Hepatocyte (in vitro differentiated cells): ENCODE results near the gene RPH3AL. TPM values are rescaled to one million over a fixed set of nuclear protein-coding genes. Genes with fewer than 3 reads are reported as not detected.

Experiments
- DNase-seq: peaks from one replicate; pipeline ENCODE4 v3.0.0-alpha.2; 2016; ENCODE audit warnings: low spot score
- H2AFZ ChIP-seq: fragments of 200-600 bp; sonication (generic); 2 replicates; pipeline ENCODE4 v1.6.0; 2016; ENCODE audit warnings: antibody characterized with exemption, mild to moderate bottlenecking
- H3K27ac ChIP-seq: fragments of 200-600 bp; sonication (generic); 2 replicates; pipeline ENCODE4 v1.5.1; 2016; ENCODE audit warnings: mild to moderate bottlenecking
- H3K27me3 ChIP-seq: fragments of 200-600 bp; sonication (generic); 2 replicates; pipeline ENCODE4 v1.6.1; 2016
- H3K36me3 ChIP-seq: fragments of 200-600 bp; sonication (generic); replicated peaks from 2 replicates; pipeline ENCODE4 v1.5.1; 2016; ENCODE audit warnings: low read depth; ENCODE audit not compliant: insufficient read depth
- H3K4me1 ChIP-seq: fragments of 200-600 bp; sonication (generic); 2 replicates; pipeline ENCODE4 v1.5.1; 2016; ENCODE audit warnings: mild to moderate bottlenecking, moderate library complexity; ENCODE audit not compliant: insufficient read depth
- H3K4me2 ChIP-seq: fragments of 200-600 bp; sonication (generic); 2 replicates; pipeline ENCODE4 v1.6.0; 2016
- H3K4me3 ChIP-seq: fragments of 200-600 bp; sonication (generic); 2 replicates; pipeline ENCODE4 v1.5.1; 2016; ENCODE audit warnings: mild to moderate bottlenecking
- H3K79me2 ChIP-seq: fragments of 200-600 bp; sonication (generic); 2 replicates; pipeline ENCODE4 v1.6.0; 2017; ENCODE audit warnings: mild to moderate bottlenecking
- H3K9me2 ChIP-seq: fragments of 200-600 bp; sonication (generic); replicated peaks from 2 replicates; pipeline ENCODE4 v1.6.0; 2017; ENCODE audit warnings: mild to moderate bottlenecking; ENCODE audit not compliant: insufficient read depth
- H3K9me3 ChIP-seq: fragments of 200-600 bp; sonication (generic); 2 replicates; pipeline ENCODE4 v1.5.1; 2016; ENCODE audit warnings: low read depth, mild to moderate bottlenecking
- H4K20me1 ChIP-seq: fragments of 200-600 bp; sonication (generic); 2 replicates; pipeline ENCODE4 v1.6.0; 2016; ENCODE audit warnings: mild to moderate bottlenecking; ENCODE audit not compliant: insufficient read depth, poor library complexity, severe bottlenecking
- EZH2 ChIP-seq: fragments of 200-600 bp; sonication (generic); IDR thresholded peaks from 2 replicates; pipeline ENCODE4 v1.6.1; 2016; ENCODE audit warnings: antibody characterized with exemption, mild to moderate bottlenecking, borderline replicate concordance
- EZH2phosphoT487 ChIP-seq: fragments of 200-600 bp; sonication (generic); IDR thresholded peaks from one replicate; pipeline ENCODE4 v1.6.1; 2018; ENCODE audit warnings: antibody characterized with exemption, mild to moderate bottlenecking, low read depth, moderate library complexity; ENCODE audit not compliant: unreplicated experiment, severe bottlenecking
- WGBS: methylation state at CpG from one replicate; pipeline ENCODE4 v1.1.6; 2016; ENCODE audit warnings: low lambda C conversion rate; ENCODE audit errors: missing lambda C conversion rate; 5-methylcytosine and 5-hydroxymethylcytosine counted together
- polyA plus RNA-seq: library from polyadenylated mRNA; unstranded; fragments of >200 nt; fragmentation: Nextera tagmentation; extraction: Ambion mirVana; gene quantifications from 2 replicates; pipeline ENCODE4 v1.2.1, GENCODE V29; 2016
- total RNA-seq: library from RNA; depleted of rRNA; stranded (reverse); fragments of >200 nt; gene quantifications from 2 replicates; pipeline ENCODE4 v1.2.3, GENCODE V29; 2014
- TF ChIP-seq, protein P1 (sequence below): fragments of 200-600 bp; sonication (generic); IDR thresholded peaks from 2 replicates; pipeline ENCODE4 v1.5.1; 2016; ENCODE audit warnings: antibody characterized with exemption, mild to moderate bottlenecking; ENCODE audit not compliant: poor library complexity

Gene RPH3AL
- total and polyA plus RNA-seq, 2 experiments from 2014 or later, result 7.0 to 7.6 TPM

DNA sequence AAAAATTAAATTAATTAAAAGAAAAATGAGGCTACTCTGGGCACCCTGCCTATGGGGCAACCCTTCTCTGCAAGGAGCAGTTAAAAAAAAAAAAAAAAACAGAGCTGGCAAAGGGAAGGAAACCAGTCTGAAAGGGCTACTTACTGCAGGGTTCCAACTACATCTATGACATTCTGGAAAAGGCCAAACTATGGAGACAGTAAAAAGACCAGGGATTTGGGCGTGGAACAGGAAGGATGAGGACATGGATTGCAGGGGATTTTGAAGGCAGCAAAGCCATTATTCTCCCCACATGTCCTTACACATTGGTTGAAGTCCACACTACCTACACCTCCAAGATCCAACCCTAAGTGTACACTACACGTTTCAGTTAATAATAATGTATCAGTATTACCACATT lies 4.6 kb downstream of the RPH3AL start:
- no peak for DNase-seq
- Histone ChIP-seq H3K79me2 (peaks cover 12% of the 10 kb centered on the region), H3K9me2 (no peaks in the 10 kb centered on the region), H3K4me1 (peaks cover 40% of the 10 kb centered on the region), H3K4me3 (no peak overlapping the region), H3K4me2 (no peak overlapping the region), H4K20me1 (no peaks in the 10 kb centered on the region), H3K27me3 (no peaks in the 10 kb centered on the region), H3K36me3 (no peaks in the 10 kb centered on the region), H3K9me3 (no peaks in the 10 kb centered on the region), H3K27ac (no peak overlapping the region), H2AFZ (no peak overlapping the region)
- TF ChIP-seq, protein P1, sequence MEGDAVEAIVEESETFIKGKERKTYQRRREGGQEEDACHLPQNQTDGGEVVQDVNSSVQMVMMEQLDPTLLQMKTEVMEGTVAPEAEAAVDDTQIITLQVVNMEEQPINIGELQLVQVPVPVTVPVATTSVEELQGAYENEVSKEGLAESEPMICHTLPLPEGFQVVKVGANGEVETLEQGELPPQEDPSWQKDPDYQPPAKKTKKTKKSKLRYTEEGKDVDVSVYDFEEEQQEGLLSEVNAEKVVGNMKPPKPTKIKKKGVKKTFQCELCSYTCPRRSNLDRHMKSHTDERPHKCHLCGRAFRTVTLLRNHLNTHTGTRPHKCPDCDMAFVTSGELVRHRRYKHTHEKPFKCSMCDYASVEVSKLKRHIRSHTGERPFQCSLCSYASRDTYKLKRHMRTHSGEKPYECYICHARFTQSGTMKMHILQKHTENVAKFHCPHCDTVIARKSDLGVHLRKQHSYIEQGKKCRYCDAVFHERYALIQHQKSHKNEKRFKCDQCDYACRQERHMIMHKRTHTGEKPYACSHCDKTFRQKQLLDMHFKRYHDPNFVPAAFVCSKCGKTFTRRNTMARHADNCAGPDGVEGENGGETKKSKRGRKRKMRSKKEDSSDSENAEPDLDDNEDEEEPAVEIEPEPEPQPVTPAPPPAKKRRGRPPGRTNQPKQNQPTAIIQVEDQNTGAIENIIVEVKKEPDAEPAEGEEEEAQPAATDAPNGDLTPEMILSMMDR, result no peak
- TF ChIP-seq EZH2phosphoT487 (no peak), EZH2 (no peak)
- 69% methylated on average over 2 of the region's 2 CpGs for WGBS

DNA sequence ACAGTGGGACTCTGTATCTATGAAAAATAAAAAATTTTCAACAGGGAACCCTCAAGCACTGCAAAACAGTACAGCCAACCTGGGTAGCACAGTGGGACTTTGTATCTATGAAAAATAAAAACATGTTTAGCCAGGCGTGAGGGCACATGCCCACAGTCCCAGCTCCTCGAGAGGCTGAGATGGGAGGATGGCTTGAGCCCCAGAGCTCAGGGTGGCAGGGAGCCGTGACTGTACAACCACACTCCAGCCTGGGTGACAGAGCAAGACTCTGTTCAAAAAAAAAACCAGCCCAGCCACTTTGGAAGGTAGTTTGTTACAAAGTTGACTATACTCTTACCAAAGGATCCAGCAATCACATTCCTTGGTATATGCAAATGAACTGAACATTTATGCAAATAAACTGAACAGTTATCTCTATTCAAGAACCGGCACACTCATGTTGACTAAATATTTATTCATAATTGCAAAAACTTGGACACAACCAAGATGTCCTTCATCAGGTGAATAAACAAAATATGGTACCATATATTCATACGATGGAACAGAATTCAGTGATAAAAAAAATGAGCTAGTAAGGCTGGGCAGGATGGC lies 5.2 kb downstream of the RPH3AL start:
- Histone ChIP-seq H3K9me2 (no peaks in the 10 kb centered on the region), H3K4me1 (peaks cover 37% of the 10 kb centered on the region), H3K9me3 (no peaks in the 10 kb centered on the region), H3K27me3 (no peaks in the 10 kb centered on the region), H3K79me2 (peaks cover 12% of the 10 kb centered on the region), H3K36me3 (no peaks in the 10 kb centered on the region), H4K20me1 (no peaks in the 10 kb centered on the region), H2AFZ (no peak overlapping the region), H3K27ac (no peak overlapping the region), H3K4me2 (no peak overlapping the region), H3K4me3 (no peak overlapping the region)
- no peak for DNase-seq
- TF ChIP-seq, protein P1, result no peak
- TF ChIP-seq EZH2 (no peak), EZH2phosphoT487 (no peak)
- WGBS, result 93% methylated on average over 5 of the region's 5 CpGs

DNA sequence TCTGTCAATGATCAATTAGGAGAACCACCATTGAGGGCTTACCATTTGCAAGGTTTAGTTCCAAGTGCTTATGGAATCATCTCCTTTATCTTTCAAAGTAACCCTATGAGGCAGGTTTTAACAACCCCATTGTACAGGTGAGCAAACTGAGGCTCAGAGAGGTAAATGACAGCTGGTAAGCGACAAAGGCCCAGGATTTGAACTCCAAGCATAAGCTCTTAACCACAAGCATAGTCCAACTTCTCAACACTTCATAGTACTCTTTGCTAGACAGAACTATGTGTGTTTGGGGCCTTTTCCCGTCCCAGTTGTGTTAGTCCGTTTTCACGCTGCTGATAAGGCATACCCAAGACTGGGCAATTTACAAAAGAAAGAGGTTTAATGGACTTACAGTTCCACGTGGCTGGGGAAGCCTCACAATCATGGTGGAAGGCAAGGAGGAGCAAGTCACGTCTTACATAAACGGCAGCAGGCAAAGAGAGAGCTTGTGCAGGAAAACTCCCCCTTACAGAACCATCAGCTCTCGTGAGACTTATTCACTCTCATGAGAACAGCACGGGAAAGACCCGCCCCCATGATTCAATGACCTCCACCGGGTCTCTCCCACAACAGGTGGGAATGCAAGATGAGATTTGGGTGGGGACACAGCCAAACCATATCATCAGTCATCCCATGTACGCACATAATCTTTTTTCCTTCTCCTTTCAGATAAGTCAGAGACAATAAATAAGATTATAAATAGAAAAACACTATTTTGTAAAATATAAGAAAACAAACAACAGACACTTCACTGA lies 6.4 kb downstream of the RPH3AL start:
- Histone ChIP-seq H3K9me3 (no peaks in the 10 kb centered on the region), H3K27me3 (no peaks in the 10 kb centered on the region), H3K9me2 (no peaks in the 10 kb centered on the region), H3K4me2 (no peak overlapping the region), H3K36me3 (no peaks in the 10 kb centered on the region), H3K79me2 (peaks cover 9% of the 10 kb centered on the region), H4K20me1 (no peaks in the 10 kb centered on the region), H3K27ac (no peak overlapping the region), H2AFZ (no peak overlapping the region), H3K4me3 (no peak overlapping the region), H3K4me1 (peaks cover 26% of the 10 kb centered on the region)
- 85% methylated on average over 11 of the region's 12 CpGs for WGBS
- TF ChIP-seq EZH2phosphoT487 (no peak), EZH2 (no peak)
- TF ChIP-seq, protein P1, result no peak
- DNase-seq, result no peak
